Measurements from ENCODE around the gene MIPOL1. TPM values are rescaled to one million over a fixed set of nuclear protein-coding genes. Genes with fewer than 3 reads are reported as not detected.
"Not testable (repeated sequence)": the region's sequence is repeated elsewhere in the genome, so short reads cannot be mapped to it uniquely, and the experiment has no call there.

The MIPOL1 gene
- total RNA-seq, 4 donors from 2014 or later = 4.8 to 21.5 (median 11.8) TPM

- no peak for DNase-seq
- Histone ChIP-seq H3K27me3 (no peaks in the 10 kb centered on the region), H3K9me3 (no peaks in the 10 kb centered on the region), H3K27ac (no peak overlapping the region), H3K4me1 (no peaks in the 10 kb centered on the region), H3K4me3 (no peak overlapping the region), H3K36me3 (no peaks in the 10 kb centered on the region)
- intact Hi-C loops (cut with DNase I; ENCODE audit: low total_unique reads) = no loop called here
- no peak for TF ChIP-seq CTCF (IDR thresholded peaks at IDR 0.05)
- TF ChIP-seq POLR2AphosphoS5 (IDR thresholded peaks at IDR 0.05) = no peak
- in situ Hi-C loops (cut with MboI; ENCODE audit: low pct_ligation_motif_present in 1 of 4, low pct_unique_long_range_greater_than_20kb in 1 of 4, low sequenced_read_pairs in 3 of 4) = no loop called here
- WGBS, 2 donors (ENCODE audit: low coverage in 1 of 2) = 96 to 100% methylated on average over 2 of the region's 2 CpGs
These were observed 121.2 kb downstream of the MIPOL1 start for GRCh38 chr14:37318938-37319337.

GRCh38 chr14:37320106-37320505 is 122.4 kb downstream of the MIPOL1 start:
- DNase-seq = no peak
- WGBS, 2 donors (ENCODE audit: low coverage in 1 of 2) = 84 to 88% methylated on average over 2 of the region's 2 CpGs
- H3K36me3 ChIP-seq = no peaks in the 10 kb centered on the region
- no peak overlapping the region for H3K4me3 ChIP-seq
- no peak overlapping the region for H3K27ac ChIP-seq
- H3K9me3 ChIP-seq = no peaks in the 10 kb centered on the region
- no peaks in the 10 kb centered on the region for H3K4me1 ChIP-seq
- no peak for TF ChIP-seq POLR2AphosphoS5 (IDR thresholded peaks at IDR 0.05)
- TF ChIP-seq CTCF (IDR thresholded peaks at IDR 0.05) = no peak
- no peak for TF ChIP-seq EP300 (IDR thresholded peaks at IDR 0.05; ENCODE audit: low read depth)
- TF ChIP-seq POLR2A (IDR thresholded peaks at IDR 0.05) = no peak
- H3K27me3 ChIP-seq = no peaks in the 10 kb centered on the region
- in situ Hi-C loops (cut with MboI; ENCODE audit: low pct_ligation_motif_present in 1 of 4, low pct_unique_long_range_greater_than_20kb in 1 of 4, low sequenced_read_pairs in 3 of 4) (no loop called here), intact Hi-C loops (cut with DNase I; ENCODE audit: low total_unique reads) (no loop called here)

- DNase-seq = no peak
- no peaks in the 10 kb centered on the region for H3K9me3 ChIP-seq
- intact Hi-C loops (cut with DNase I; ENCODE audit: low total_unique reads) (no loop called here), in situ Hi-C loops (cut with MboI; ENCODE audit: low pct_ligation_motif_present in 1 of 4, low pct_unique_long_range_greater_than_20kb in 1 of 4, low sequenced_read_pairs in 3 of 4) (no loop called here)
- no peaks in the 10 kb centered on the region for H3K36me3 ChIP-seq
- peaks cover 0 to 13% (median 2%) of the 10 kb centered on the region in 4 donors for H3K4me1 ChIP-seq
- H3K27ac ChIP-seq = no peak overlapping the region
- H3K4me3 ChIP-seq = no peak overlapping the region
- no peaks in the 10 kb centered on the region for H3K27me3 ChIP-seq
- TF ChIP-seq CTCF (IDR thresholded peaks at IDR 0.05) = no peak
These were observed 127.6 kb downstream of the MIPOL1 start for GRCh38 chr14:37325332-37325731.

- Histone ChIP-seq H3K4me1 (peaks cover 0 to 13% (median 2%) of the 10 kb centered on the region in 4 donors), H3K36me3 (no peaks in the 10 kb centered on the region), H3K9me3 (no peaks in the 10 kb centered on the region), H3K27me3 (no peaks in the 10 kb centered on the region), H3K27ac (no peak overlapping the region), H3K4me3 (no peak overlapping the region)
- in situ Hi-C loops (cut with MboI; ENCODE audit: low pct_ligation_motif_present in 1 of 4, low pct_unique_long_range_greater_than_20kb in 1 of 4, low sequenced_read_pairs in 3 of 4) = no loop called here
- 92% methylated on average over 1 of the region's 1 CpG; no CpG with 5 or more reads in 1 of the 2 donors for WGBS, 2 donors (ENCODE audit: low coverage in 1 of 2)
- TF ChIP-seq POLR2A (IDR thresholded peaks at IDR 0.05) (no peak), POLR2AphosphoS5 (IDR thresholded peaks at IDR 0.05) (no peak), CTCF (IDR thresholded peaks at IDR 0.05) (no peak), EP300 (IDR thresholded peaks at IDR 0.05; ENCODE audit: low read depth) (no peak)
- DNase-seq = no peak
- intact Hi-C loops (cut with DNase I; ENCODE audit: low total_unique reads) = no loop called here
These were observed 128.7 kb downstream of the MIPOL1 start for GRCh38 chr14:37326434-37326833.

GRCh38 chr14:37327933-37328332 is 130.2 kb downstream of the MIPOL1 start:
- H3K27me3 ChIP-seq; intact Hi-C loops (cut with DNase I; ENCODE audit: low total_unique reads); H3K4me3 ChIP-seq; H3K27ac ChIP-seq; H3K9me3 ChIP-seq; in situ Hi-C loops (cut with MboI; ENCODE audit: low pct_ligation_motif_present in 1 of 4, low pct_unique_long_range_greater_than_20kb in 1 of 4, low sequenced_read_pairs in 3 of 4); DNase-seq; H3K36me3 ChIP-seq: not testable (repeated sequence)
- WGBS, 2 donors (ENCODE audit: low coverage in 1 of 2) = 43 to 85% methylated on average over 1 to 5 of the region's 5 CpGs
- H3K4me1 ChIP-seq = peaks cover 0 to 13% (median 2%) of the 10 kb centered on the region in 4 donors
